ENCODE results near the gene TMCC2. TPM values are rescaled to one million over a fixed set of nuclear protein-coding genes. Genes with fewer than 3 reads are reported as not detected.

The TMCC2 gene
- total and polyA plus RNA-seq, 2 of the 8 experiments (the other 6 are each of a cell fraction or from before 2014, with no cell fraction given) = 6.7 to 6.8 TPM

DNA sequence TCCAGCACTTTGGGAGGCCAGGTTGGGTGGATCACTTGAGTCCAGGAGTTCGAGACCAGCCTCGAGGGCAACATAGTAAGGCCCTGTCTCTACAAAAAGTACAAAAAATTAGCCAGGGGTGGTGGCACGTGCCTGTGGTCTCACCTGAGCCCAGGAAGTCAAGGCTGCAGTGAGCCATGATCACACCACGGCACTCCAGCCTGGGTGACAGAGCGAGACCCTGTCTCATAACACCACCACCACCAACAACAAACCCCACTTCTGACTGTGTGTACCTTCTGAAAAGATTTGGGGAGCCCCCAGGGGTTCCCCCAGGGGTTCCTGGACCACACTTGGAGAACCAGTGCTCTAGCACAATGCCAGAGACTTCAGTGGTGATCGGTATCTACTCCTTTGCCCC lies 63.9 kb downstream of the TMCC2 start (continued):
- TF ChIP-seq RAD21 (IDR thresholded peaks at IDR 0.05 in 1 of 2, conservative IDR thresholded peaks at IDR 0.05 in 1 of 2; ENCODE audit: low read depth in 2 of 2, low read length in 2 of 2) (no peak), BRCA1 (IDR thresholded peaks at IDR 0.05; ENCODE audit: low read depth, low read length) (no peak)

Measured in H1 (cell line).